Stomach smooth muscle (tissue), 2 donors: ENCODE data around the gene KIFC1.
A peak's percentile ranks its signal among the peaks of the same experiment; 100 is the strongest.

Source experiments
- H3K27ac ChIP-seq: one replicate; pipeline ENCODE4 v1.7.0; 2013; ENCODE audit warnings: mild to moderate bottlenecking, low read length, inconsistent platforms
- H3K27me3 ChIP-seq, 2 donors: one replicate each; pipeline ENCODE4 v1.7.0; 2013; ENCODE audit warnings: low read length in 2 of 2; ENCODE audit not compliant: insufficient read depth in 2 of 2, control insufficient read depth in 1 of 2
- H3K36me3 ChIP-seq, 2 donors: one replicate each; pipeline ENCODE4 v1.7.0; 2013; ENCODE audit warnings: low read length in 2 of 2; ENCODE audit not compliant: control insufficient read depth in 2 of 2, insufficient read depth in 2 of 2
- H3K4me1 ChIP-seq: one replicate; pipeline ENCODE4 v1.7.0; 2013; ENCODE audit warnings: low read length; ENCODE audit not compliant: control insufficient read depth, insufficient read depth
- H3K4me3 ChIP-seq, 2 donors: one replicate each; pipeline ENCODE4 v1.7.0; 2013; ENCODE audit warnings: low read length in 2 of 2
- H3K9ac ChIP-seq, 2 donors: one replicate each; pipeline ENCODE4 v1.7.0; 2013; ENCODE audit warnings: low read length in 2 of 2, mild to moderate bottlenecking in 1 of 2
- H3K9me3 ChIP-seq, 2 donors: one replicate each; pipeline ENCODE4 v1.7.0; 2013; ENCODE audit warnings: low read length in 2 of 2; ENCODE audit not compliant: control insufficient read depth in 2 of 2
- donor health status: healthy.
- donor health status: Pancreatic carcinoma.

Gene KIFC1

DNA sequence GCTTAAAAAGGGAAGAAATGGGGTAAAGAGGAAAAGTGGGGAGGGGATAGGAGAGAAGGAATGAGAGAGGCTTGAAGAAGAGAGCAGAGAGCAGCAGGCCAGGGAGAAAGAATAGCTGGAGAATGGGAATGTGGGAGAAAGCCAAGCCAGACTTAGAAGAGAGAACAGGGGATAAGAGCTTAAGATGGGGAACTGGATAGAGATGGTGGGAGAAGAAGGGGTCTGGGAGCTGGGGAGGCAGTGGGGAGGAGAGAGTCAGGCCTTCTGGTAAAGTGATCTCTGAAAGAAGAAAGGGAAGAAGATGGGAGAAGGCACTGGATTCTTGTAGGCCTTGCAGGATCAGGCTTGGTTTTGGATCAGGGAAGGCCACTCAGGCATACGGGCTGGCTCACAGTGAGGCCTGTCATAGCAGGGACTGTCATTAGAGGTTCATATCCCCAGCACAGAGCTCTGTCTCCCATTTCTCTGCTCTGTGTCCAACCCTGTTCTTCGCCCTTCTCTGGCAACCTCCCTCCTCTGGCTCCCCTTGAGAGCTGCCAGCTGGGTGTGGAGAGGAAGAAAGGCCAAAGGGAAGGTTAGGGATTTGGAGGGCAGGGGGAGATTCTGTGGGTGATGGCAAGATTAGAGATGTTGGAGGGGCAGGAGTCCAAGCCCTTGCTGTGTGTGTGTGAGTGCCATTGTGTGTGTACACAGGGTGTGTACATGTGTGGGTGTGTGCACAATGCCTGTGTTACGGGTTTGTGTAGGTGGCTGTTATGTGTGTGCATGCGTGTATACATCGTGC is 37.5 kb downstream of the KIFC1 start:
- peak overlapping the region in 1 of 2 donors; percentile 24 for H3K4me3 ChIP-seq
- H3K9ac ChIP-seq = peak overlapping the region; percentile 21 to 39
- H3K27ac ChIP-seq = peak overlapping the region; percentile 77

GRCh38 chr6:33429750-33430052 is 38.1 kb downstream of the KIFC1 start:
- H3K4me3 ChIP-seq = peak overlapping the region in 1 of 2 donors; percentile 24
- no peaks in the 10 kb centered on the region for H3K27me3 ChIP-seq
- peak overlapping the region; percentile 77 for H3K27ac ChIP-seq
- H3K36me3 ChIP-seq = no peaks in the 10 kb centered on the region
- peak overlapping the region in 1 of 2 donors; percentile 3 for H3K9ac ChIP-seq
- no peaks in the 10 kb centered on the region for H3K9me3 ChIP-seq
- H3K4me1 ChIP-seq = peaks cover 74% of the 10 kb centered on the region

More for the DNA sequence above, 37.5 kb downstream of the KIFC1 start:
- peaks cover 74% of the 10 kb centered on the region for H3K4me1 ChIP-seq
- no peaks in the 10 kb centered on the region for H3K9me3 ChIP-seq
- H3K27me3 ChIP-seq = no peaks in the 10 kb centered on the region
- H3K36me3 ChIP-seq = no peaks in the 10 kb centered on the region

DNA sequence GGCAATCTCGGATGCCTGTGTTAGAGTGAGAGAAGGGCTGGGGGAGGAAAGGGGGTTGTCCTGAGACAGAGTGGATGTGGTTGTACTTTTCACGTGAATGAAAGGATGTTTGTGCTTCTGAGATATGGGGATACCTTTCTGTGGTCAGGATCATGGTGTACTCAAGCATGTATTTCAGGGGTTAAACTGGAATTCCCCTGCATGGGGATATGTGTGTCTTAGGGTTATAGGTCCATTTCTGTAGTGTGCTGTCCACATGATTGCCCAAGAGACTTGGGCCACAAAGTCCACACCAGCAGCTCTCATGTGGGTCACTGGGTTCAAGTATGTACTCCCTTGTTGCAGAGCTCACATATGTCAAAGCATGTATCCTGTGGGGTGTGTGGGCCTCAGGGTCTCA is 38.7 kb downstream of the KIFC1 start:
- peak overlapping the region; percentile 91 for H3K27ac ChIP-seq
- peaks cover 67% of the 10 kb centered on the region for H3K4me1 ChIP-seq

GRCh38 chr6:33430991-33431879 is 39.6 kb downstream of the KIFC1 start:
- Histone ChIP-seq H3K36me3 (peaks cover 8% of the 10 kb centered on the region in 2 donors), H3K4me1 (peaks cover 67% of the 10 kb centered on the region), H3K27me3 (no peaks in the 10 kb centered on the region), H3K9ac (peak overlapping the region; percentile 5 to 21), H3K4me3 (peak overlapping the region in 1 of 2 donors; percentile 59), H3K27ac (peak overlapping the region; percentile 91), H3K9me3 (no peaks in the 10 kb centered on the region)

More for the DNA sequence above, 38.7 kb downstream of the KIFC1 start:
- no peaks in the 10 kb centered on the region for H3K9me3 ChIP-seq
- H3K9ac ChIP-seq = no peak overlapping the region
- H3K4me3 ChIP-seq = no peak overlapping the region
- H3K27me3 ChIP-seq = no peaks in the 10 kb centered on the region
- peaks cover 0 to 2% of the 10 kb centered on the region in 2 donors for H3K36me3 ChIP-seq

GRCh38 chr6:33431880-33432541 is 40.4 kb downstream of the KIFC1 start:
- Histone ChIP-seq H3K27me3 (no peaks in the 10 kb centered on the region), H3K4me1 (peaks cover 62% of the 10 kb centered on the region), H3K27ac (peak overlapping the region; percentile 91), H3K9ac (peak overlapping the region in 1 of 2 donors; percentile 47), H3K4me3 (no peak overlapping the region), H3K36me3 (peaks cover 13 to 14% of the 10 kb centered on the region in 2 donors), H3K9me3 (no peaks in the 10 kb centered on the region)

DNA sequence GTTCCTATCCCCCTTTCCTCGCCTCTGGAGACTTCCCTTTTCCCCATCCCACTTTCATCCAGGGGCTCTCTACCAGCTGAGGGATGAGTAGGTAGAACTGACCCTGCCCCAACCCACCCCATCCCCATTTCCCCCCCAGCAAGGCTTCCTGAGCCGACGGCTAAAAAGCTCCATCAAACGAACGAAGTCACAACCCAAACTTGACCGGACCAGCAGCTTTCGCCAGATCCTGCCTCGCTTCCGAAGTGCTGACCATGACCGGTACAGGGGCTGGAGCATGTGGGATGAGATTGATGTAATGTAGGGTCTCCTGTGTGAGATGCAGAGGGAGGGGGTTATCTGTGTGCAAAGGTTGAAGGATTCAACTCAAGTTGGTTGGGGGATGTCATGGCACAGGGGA is 40.9 kb downstream of the KIFC1 start:
- Histone ChIP-seq H3K9me3 (no peaks in the 10 kb centered on the region), H3K4me3 (no peak overlapping the region), H3K4me1 (peaks cover 57% of the 10 kb centered on the region), H3K27me3 (no peaks in the 10 kb centered on the region), H3K36me3 (peaks cover 16 to 19% of the 10 kb centered on the region in 2 donors), H3K9ac (peak overlapping the region in 1 of 2 donors; percentile 47), H3K27ac (peak overlapping the region; percentile 91)

DNA sequence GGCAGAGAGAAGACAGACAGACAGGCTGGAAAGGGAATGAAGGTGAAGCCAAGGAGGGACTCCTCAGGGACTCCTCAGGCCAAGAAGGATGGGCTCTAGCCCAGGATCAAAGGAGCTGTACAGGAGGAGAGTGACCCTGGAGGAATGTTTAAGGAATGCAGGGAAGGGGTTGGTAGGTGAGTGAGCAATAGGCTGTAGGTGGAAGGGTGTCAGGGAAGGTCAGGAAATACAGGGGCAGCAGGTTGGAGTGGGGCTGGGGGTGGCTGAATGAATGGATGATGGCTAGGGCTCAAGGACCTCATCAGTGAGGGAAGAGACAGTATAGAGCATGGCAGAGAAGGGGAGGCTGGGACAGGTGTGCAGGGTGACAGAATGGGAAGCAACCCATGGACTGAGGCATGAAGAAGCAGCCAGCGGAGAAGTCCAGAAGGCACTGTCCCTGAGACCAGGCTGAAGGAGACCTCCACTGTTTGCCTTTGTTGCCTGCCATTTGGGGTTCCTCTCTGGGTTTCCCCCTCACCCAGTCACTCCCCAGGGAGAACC is 41.4 kb downstream of the KIFC1 start:
- Histone ChIP-seq H3K9ac (peak overlapping the region in 1 of 2 donors; percentile 56), H3K27ac (peak overlapping the region; percentile 91), H3K9me3 (no peaks in the 10 kb centered on the region), H3K4me3 (peak overlapping the region; percentile 49 to 54), H3K4me1 (peaks cover 56% of the 10 kb centered on the region), H3K27me3 (no peaks in the 10 kb centered on the region), H3K36me3 (peaks cover 18 to 22% of the 10 kb centered on the region in 2 donors)

GRCh38 chr6:33433544-33434191 is 42.0 kb downstream of the KIFC1 start:
- H3K36me3 ChIP-seq = peaks cover 23 to 28% of the 10 kb centered on the region in 2 donors
- no peaks in the 10 kb centered on the region for H3K9me3 ChIP-seq
- peak overlapping the region; percentile 49 to 54 for H3K4me3 ChIP-seq
- H3K9ac ChIP-seq = peak overlapping the region; percentile 48 to 70
- no peaks in the 10 kb centered on the region for H3K27me3 ChIP-seq
- peaks cover 51% of the 10 kb centered on the region for H3K4me1 ChIP-seq
- peak overlapping the region; percentile 91 for H3K27ac ChIP-seq

DNA sequence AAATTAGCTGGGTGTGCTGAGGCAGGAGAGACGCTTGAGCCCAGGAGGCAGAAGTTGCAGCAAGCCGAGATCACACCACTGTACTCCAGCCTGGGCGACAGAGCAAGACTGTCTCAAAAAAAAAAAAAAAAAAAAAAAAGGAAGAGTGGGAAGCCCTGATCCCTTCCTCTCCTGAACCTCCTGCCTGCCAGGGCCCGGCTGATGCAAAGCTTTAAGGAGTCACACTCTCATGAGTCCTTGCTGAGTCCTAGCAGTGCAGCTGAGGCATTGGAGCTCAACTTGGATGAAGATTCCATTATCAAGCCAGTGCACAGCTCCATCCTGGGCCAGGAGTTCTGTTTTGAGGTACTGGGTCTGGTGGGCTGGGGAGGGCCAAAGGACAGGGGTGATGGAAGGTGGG is 43.3 kb downstream of the KIFC1 start:
- no peaks in the 10 kb centered on the region for H3K9me3 ChIP-seq
- peaks cover 42% of the 10 kb centered on the region for H3K4me1 ChIP-seq
- no peak overlapping the region for H3K9ac ChIP-seq
- peaks cover 23 to 33% of the 10 kb centered on the region in 2 donors for H3K36me3 ChIP-seq
- no peak overlapping the region for H3K4me3 ChIP-seq
- no peaks in the 10 kb centered on the region for H3K27me3 ChIP-seq
- no peak overlapping the region for H3K27ac ChIP-seq

DNA sequence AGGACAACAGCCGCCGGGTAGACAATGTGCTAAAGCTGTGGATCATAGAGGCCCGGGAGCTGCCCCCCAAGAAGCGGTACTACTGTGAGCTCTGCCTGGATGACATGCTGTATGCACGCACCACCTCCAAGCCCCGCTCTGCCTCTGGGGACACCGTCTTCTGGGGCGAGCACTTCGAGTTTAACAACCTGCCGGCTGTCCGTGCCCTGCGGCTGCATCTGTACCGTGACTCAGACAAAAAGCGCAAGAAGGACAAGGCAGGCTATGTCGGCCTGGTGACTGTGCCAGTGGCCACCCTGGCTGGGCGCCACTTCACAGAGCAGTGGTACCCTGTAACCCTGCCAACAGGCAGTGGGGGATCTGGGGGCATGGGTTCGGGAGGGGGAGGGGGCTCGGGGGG is 46.0 kb downstream of the KIFC1 start:
- no peak overlapping the region for H3K4me3 ChIP-seq
- no peak overlapping the region for H3K9ac ChIP-seq
- peaks cover 18% of the 10 kb centered on the region for H3K4me1 ChIP-seq
- peaks cover 36 to 47% of the 10 kb centered on the region in 2 donors for H3K36me3 ChIP-seq
- no peaks in the 10 kb centered on the region for H3K9me3 ChIP-seq
- H3K27ac ChIP-seq = no peak overlapping the region
- H3K27me3 ChIP-seq = no peaks in the 10 kb centered on the region
